ENCODE measurements around the gene MYOCD. TPM values are rescaled to one million over a fixed set of nuclear protein-coding genes. Genes with fewer than 3 reads are reported as not detected.

Gene MYOCD
- polyA plus RNA-seq, 1 donor (not counting 4 experiments of a cell fraction or from before 2014, with no cell fraction given): not detected

GRCh38 chr17:12623220-12623848 lies 42.4 kb upstream of the MYOCD start:
- TF ChIP-seq EZH2 (IDR thresholded peaks at IDR 0.05; ENCODE audit: low read length) (no peak), CTCF (optimal IDR thresholded peaks at IDR 0.05 in 1 of 3, IDR thresholded peaks at IDR 0.05 in 1 of 3, conservative IDR thresholded peaks at IDR 0.05 in 1 of 3; ENCODE audit: extremely low read depth in 1 of 3, insufficient read depth in 2 of 3, low read length in 3 of 3) (no peak)
- FAIRE-seq (no peak), DNase-seq (ENCODE audit: low read depth, low spot score) (no peak)
- Histone ChIP-seq H3K4me3 (ENCODE audit: control insufficient read depth in 2 of 3, extremely low read depth in 1 of 3, insufficient read depth in 2 of 3, low read depth in 1 of 3, low read length in 3 of 3) (no peak overlapping the region), H3K9me1 (ENCODE audit: control insufficient read depth, extremely low read depth, insufficient read depth, low read length) (no peaks in the 10 kb centered on the region), H3K36me3 (ENCODE audit: control insufficient read depth in 2 of 2, extremely low read depth in 1 of 2, insufficient read depth in 2 of 2, low read length in 2 of 2) (no peaks in the 10 kb centered on the region), H3K9ac (ENCODE audit: control insufficient read depth, extremely low read depth, insufficient read depth, low read length) (no peak overlapping the region), H3K27ac (ENCODE audit: control insufficient read depth, insufficient read depth, low read length) (no peak overlapping the region), H3K4me2 (ENCODE audit: control insufficient read depth, extremely low read depth, insufficient read depth, low read depth, low read length) (no peak overlapping the region), H4K20me1 (ENCODE audit: control insufficient read depth, extremely low read depth, insufficient read depth, low read length) (no peaks in the 10 kb centered on the region), H3K4me1 (ENCODE audit: control insufficient read depth, extremely low read depth, insufficient read depth, low read length) (peaks cover 17% of the 10 kb centered on the region), H3K79me2 (ENCODE audit: control insufficient read depth, insufficient read depth, low read length) (no peaks in the 10 kb centered on the region), H2AFZ (ENCODE audit: control insufficient read depth, low read length) (no peak overlapping the region), H3K9me3 (ENCODE audit: control insufficient read depth, low read depth, low read length) (no peaks in the 10 kb centered on the region), H3K27me3 (ENCODE audit: control insufficient read depth, extremely low read depth, insufficient read depth, low read length) (no peaks in the 10 kb centered on the region)
- dilution Hi-C loops (cut with MboI; ENCODE audit: extremely low pct_ligation_motif_present, low sequenced_read_pairs): no loop called here

DNA sequence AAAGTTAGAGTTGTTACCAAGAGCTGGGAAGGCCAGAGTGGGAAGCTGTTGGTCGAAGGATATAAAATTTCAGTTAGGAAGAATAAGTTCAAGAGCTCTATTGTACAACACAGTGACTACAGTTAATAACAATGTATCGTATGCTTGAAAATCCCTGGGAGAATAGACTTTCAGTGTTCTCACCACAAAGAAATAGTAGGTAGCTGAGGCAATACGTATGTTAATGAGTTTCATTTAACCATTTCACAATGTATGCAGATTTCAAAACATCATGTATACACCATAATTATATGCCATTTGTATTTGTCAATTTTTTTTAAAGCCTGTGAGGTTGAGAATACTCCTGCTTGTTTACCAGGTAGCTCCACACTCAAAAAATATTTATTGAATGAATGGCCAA lies 41.5 kb upstream of the MYOCD start:
- FAIRE-seq: no peak
- TF ChIP-seq EZH2 (IDR thresholded peaks at IDR 0.05; ENCODE audit: low read length): no peak
- no peak for TF ChIP-seq CTCF (optimal IDR thresholded peaks at IDR 0.05 in 1 of 3, IDR thresholded peaks at IDR 0.05 in 1 of 3, conservative IDR thresholded peaks at IDR 0.05 in 1 of 3; ENCODE audit: extremely low read depth in 1 of 3, insufficient read depth in 2 of 3, low read length in 3 of 3)
- no peak for DNase-seq (ENCODE audit: low read depth, low spot score)
- Histone ChIP-seq H2AFZ (ENCODE audit: control insufficient read depth, low read length) (no peak overlapping the region), H3K79me2 (ENCODE audit: control insufficient read depth, insufficient read depth, low read length) (no peaks in the 10 kb centered on the region), H3K9me1 (ENCODE audit: control insufficient read depth, extremely low read depth, insufficient read depth, low read length) (no peaks in the 10 kb centered on the region), H3K36me3 (ENCODE audit: control insufficient read depth in 2 of 2, extremely low read depth in 1 of 2, insufficient read depth in 2 of 2, low read length in 2 of 2) (no peaks in the 10 kb centered on the region), H3K27me3 (ENCODE audit: control insufficient read depth, extremely low read depth, insufficient read depth, low read length) (no peaks in the 10 kb centered on the region), H3K9ac (ENCODE audit: control insufficient read depth, extremely low read depth, insufficient read depth, low read length) (no peak overlapping the region), H3K4me1 (ENCODE audit: control insufficient read depth, extremely low read depth, insufficient read depth, low read length) (peaks cover 14% of the 10 kb centered on the region), H3K9me3 (ENCODE audit: control insufficient read depth, low read depth, low read length) (no peaks in the 10 kb centered on the region), H4K20me1 (ENCODE audit: control insufficient read depth, extremely low read depth, insufficient read depth, low read length) (no peaks in the 10 kb centered on the region), H3K4me3 (ENCODE audit: control insufficient read depth in 2 of 3, extremely low read depth in 1 of 3, insufficient read depth in 2 of 3, low read depth in 1 of 3, low read length in 3 of 3) (no peak overlapping the region), H3K27ac (ENCODE audit: control insufficient read depth, insufficient read depth, low read length) (no peak overlapping the region), H3K4me2 (ENCODE audit: control insufficient read depth, extremely low read depth, insufficient read depth, low read depth, low read length) (no peak overlapping the region)
- dilution Hi-C loops (cut with MboI; ENCODE audit: extremely low pct_ligation_motif_present, low sequenced_read_pairs): no loop called here
